ENCODE measurements around the gene MSL1.

- TF ChIP-seq CTCF (IDR thresholded peaks at IDR 0.05; ENCODE audit: poor library complexity, severe bottlenecking) (no peak), MXI1 (conservative IDR thresholded peaks at IDR 0.05; ENCODE audit: poor library complexity, severe bottlenecking) (no peak), EZH2 (IDR thresholded peaks at IDR 0.05; ENCODE audit: borderline replicate concordance, insufficient read depth, low read length, poor library complexity, severe bottlenecking) (no peak), TAF1 (IDR thresholded peaks at IDR 0.05; ENCODE audit: low read depth) (no peak)
Observed at GRCh38 chr17:40089077-40089895, 32.5 kb upstream of the MSL1 start.
